Fibroblast of skin of right biceps (primary cell): ENCODE measurements around the gene AQP12A.

Experiments
- DNase-seq: peaks from one replicate; pipeline ENCODE4 v3.0.0-alpha.2; 2013

Gene AQP12A

DNA sequence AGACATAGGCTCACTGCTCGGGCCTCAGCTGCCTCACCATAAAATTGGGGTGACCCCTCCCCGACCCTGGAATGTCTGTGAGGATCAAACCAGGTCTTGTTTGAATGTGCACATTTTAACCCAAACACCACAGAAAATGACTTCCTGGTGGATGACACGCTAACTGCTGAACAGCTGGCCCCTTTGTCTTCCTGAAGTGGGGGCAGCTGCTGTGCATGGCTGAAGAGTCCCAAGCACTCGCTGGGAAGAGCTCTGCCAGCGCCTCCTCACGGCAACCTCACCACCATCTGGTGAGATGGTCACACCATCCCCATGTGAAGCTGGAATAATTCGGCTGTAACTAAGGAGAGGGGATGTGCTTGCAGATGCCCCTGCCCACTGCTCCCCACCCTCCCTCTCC is 34.0 kb downstream of the AQP12A start:
- DNase-seq, result no peak

DNA sequence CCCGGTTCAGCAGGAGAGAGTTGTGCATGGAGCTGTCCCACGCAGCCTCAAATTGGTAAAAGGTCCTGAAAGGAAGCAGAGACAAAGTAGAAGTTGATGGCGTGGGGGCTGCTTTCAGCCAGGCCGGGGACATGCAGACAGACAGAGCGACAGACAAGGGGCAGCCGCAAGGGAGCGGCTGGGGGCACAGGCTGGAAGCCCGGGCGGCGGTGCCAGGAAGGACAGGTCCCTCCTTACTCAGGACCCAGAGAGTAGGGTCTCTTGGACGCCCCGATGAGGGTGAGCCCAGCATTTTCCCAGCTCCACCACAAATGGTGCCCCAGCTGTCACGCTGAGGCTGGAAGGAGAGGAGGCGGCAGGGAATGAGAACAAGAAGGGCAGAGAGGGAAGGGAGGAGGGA is 35.2 kb downstream of the AQP12A start:
- no peak for DNase-seq

GRCh38 chr2:240727439-240727838 is 35.8 kb downstream of the AQP12A start:
- no peak for DNase-seq

DNA sequence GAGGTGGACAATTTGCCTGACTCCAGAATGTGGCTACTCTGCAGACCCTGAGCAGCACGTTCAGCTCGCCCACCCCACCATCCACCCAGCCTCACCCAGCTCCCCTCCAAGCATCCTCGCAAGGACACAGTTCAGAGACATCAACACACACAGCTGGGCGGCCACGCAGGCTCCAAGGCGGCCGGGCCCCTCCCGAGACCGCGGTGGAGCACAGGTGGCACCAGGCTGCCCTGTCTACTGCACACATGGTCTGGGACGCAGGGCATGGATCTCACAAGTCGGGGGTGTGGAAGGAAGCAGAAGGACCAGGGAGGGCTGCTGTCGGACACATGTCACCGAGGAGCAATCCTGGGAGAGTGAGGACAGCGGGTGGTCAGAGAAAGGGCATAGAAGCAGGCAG is 36.2 kb downstream of the AQP12A start:
- no peak for DNase-seq

DNA sequence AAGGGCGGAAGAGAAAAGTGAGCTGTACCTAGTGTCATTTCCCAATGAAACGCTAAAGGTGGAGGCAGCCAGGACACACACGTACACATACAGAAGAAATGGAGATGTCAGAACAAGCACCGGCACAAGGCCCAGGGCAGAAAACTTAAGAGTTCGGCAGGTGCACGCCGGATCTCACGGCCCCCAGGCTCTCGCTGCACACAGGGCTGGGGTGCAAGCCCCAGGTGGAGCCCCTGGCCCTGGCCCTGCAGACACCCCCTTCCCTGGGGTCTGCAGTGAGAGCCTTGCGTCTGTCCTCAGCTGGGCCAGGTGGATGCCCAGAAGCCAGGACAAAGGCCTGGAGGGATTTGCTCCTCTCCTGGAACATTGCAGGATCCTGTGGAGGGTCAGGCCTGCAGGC is 36.7 kb downstream of the AQP12A start:
- no peak for DNase-seq

GRCh38 chr2:240728827-240729226 is 37.2 kb downstream of the AQP12A start:
- DNase-seq, result no peak

- no peak for DNase-seq
Observed at GRCh38 chr2:240730501-240731177, 39.0 kb downstream of the AQP12A start.

DNA sequence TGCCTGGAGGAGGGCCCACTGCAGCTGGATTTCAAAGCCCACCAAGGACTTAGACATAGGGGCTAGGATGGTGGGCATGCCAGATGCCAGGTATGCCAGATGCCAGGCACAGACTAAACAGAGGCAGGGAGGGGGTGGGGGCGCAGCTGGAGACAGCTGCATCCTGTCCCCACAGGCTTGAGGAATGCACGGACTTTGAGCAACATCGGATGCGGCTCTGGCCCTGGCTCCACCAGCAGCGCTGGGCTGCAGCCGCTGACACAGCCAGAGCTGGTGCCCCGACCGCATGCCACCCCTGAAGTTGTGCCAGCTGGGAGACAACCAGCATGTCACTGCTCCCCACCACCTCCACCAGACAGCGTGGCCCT is 39.5 kb downstream of the AQP12A start:
- no peak for DNase-seq

- no peak for DNase-seq
Observed at GRCh38 chr2:240732184-240732583, 40.5 kb downstream of the AQP12A start.

DNA sequence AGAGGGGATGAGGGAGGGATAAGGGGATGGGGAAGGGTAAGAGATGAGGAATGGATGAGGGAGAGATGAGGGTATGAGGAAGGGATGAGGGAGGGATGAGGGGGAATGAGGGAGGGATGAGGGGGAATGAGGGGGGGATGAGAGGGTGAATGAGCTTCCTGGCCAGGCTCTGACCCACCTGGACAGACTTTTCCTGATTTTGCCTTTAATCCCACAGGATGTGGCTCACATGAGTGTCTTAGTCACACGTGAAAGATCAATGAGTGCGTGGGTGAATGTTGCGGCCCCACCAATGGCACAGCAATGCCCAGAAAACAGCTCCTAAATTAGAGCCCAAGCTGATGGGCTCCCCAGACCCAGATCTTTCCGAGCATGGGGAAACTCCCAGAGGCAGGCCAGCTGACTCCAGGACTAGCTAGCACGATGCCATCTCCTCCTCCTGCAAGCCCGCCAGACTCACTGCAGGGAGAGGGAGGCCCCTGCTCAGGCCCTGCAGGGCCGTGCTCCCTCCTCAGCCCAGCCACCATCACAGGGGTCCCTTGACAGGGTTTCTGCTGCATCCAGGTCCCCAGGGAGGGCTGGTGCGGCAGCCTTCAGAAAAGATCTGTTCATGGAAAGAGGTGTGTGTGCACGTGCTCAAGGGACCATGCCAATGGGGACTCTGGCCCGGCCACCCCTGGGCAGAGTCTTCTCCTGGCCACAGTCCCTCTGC is 41.4 kb downstream of the AQP12A start:
- no peak for DNase-seq

- DNase-seq, result no peak
Observed at GRCh38 chr2:240733803-240734495, 42.3 kb downstream of the AQP12A start.

- DNase-seq, result no peak
Observed at GRCh38 chr2:240734756-240735155, 43.1 kb downstream of the AQP12A start.

- DNase-seq, result no peak
Observed at GRCh38 chr2:240735476-240735875, 43.8 kb downstream of the AQP12A start.

DNA sequence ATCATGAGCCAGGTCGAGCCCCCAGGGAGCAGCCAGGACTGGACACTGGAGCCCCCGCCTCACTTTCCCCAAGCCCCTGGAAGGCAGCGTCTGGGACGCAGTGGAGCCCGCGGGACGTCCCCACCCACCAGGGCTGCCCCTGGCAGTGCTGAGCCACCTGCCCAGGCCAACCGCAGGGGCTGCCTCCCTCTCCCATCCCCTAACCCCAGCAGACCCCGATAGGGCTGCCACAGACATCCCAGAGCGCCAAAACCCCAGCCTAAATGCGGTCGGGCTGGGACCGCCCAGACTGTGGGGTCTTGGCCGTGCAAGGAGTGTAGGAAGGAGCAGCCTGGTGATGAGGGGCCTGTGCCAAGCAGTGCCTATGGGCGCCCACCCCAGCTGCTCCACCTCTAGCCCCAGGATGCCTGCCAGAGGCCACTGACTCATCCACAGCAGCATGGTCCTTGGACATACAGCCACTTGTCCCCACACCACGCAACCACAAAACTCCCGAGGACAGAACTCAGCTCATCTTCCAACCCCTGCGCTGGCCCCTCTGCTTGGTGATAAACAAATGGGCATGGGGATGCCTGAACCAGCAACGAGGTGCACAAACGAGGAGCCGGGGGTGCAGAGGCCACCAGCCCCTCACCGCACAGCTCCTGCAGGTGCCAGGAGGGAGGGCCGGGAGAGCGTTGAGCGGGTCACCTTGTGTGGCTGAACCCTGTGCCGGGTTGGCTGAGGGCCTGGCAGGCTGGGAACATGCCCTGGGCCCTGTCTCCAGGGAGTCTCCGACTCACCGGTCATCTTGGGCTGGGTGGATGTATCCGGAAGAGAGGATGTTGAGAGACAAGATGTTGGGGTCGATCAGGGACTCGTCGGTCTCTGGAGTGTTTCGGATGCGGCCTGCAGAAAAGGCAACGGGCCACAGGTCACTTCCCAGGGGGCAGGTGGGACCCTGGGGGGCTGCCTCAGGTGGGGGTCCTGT is 44.9 kb downstream of the AQP12A start:
- DNase-seq, result no peak

GRCh38 chr2:240737512-240737911 is 45.8 kb downstream of the AQP12A start:
- DNase-seq, result no peak

DNA sequence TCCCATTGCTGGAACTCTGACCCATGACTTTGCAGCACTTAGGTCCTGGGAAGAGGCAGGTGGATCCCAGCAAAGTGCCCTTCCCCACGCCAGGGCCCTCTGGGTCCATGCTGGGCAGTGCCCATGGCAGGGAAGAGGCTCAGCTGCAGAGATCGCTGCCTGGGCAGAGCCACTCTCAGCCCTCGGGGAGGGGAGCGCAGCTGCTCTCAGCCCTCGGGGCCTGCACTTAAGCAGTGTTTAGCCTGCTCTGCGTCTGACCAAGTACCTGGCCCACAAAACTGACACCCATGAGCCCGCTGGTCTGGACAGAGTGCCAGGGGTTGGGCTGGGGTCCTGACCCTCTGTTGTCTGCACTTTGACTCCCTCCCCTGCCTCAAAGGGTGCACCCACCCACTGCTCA is 46.3 kb downstream of the AQP12A start:
- DNase-seq, result no peak

GRCh38 chr2:240739797-240740196 is 48.1 kb downstream of the AQP12A start:
- DNase-seq, result no peak

DNA sequence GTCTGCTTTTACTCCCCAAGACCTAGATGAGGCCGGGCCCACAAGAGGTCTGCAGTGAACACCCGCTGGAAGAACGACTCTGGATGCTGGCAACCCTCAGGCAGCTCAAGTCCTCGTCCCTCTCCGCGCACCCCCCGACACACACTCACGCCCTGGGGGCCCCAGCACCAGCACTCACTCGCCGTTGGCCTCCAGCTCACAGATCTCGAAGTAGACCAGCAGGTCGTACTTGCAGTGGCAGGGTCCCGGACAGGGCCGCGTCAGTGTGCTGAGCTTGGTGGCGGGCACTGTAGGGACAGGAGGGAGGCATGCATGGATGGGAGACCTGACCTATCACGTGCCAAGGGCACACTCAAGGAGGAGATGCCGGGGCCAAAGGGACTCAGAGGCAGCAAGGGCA is 49.4 kb downstream of the AQP12A start:
- no peak for DNase-seq

GRCh38 chr2:240742602-240743095 is 51.0 kb downstream of the AQP12A start:
- no peak for DNase-seq

GRCh38 chr2:240745456-240745855 is 53.8 kb downstream of the AQP12A start:
- no peak for DNase-seq

DNA sequence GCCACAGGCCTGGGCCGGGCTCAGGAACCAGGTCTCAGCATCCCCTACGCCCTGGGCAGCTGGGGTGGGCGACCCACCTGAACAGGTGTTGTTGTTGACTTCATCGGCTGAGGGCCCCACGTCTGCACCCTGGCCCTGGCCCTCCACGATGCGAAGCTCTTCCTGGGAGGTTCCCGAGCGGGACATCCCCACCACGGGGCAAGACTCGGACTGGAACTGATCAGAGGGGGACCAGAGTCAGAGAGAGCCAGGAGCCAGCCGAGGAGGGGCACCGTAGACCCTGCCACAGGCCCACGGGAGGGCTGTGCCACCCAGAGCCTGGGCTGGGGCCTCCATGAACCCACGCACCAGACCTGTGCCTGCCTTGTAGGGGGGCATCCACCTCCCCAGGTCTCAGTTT is 54.3 kb downstream of the AQP12A start:
- no peak for DNase-seq

DNA sequence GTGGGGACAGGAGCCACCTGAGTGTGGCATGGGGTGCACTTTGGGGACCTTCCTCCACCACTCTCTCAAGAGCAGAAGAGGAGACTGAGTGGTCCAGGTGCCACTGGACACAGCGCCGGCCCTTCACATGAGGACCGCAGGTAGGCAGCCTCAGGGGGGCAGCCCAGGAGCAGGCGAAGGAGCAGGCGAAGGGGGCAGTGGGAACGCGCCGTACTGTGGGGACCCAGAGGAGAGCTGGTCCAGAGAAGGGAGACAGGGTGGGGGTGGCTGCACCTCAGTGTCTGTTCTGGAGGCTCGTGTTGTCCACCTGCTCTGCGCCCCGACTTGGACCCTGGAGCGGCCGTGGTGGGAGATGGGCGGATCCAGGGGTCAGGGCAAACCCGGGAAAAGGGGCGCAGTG is 55.0 kb downstream of the AQP12A start:
- no peak for DNase-seq

GRCh38 chr2:240747256-240747655 is 55.6 kb downstream of the AQP12A start:
- no peak for DNase-seq
